ENCODE measurements around the gene LPA.
"Not testable (repeated sequence)": the region's sequence is repeated elsewhere in the genome, so short reads cannot be mapped to it uniquely, and the experiment has no call there.

DNA sequence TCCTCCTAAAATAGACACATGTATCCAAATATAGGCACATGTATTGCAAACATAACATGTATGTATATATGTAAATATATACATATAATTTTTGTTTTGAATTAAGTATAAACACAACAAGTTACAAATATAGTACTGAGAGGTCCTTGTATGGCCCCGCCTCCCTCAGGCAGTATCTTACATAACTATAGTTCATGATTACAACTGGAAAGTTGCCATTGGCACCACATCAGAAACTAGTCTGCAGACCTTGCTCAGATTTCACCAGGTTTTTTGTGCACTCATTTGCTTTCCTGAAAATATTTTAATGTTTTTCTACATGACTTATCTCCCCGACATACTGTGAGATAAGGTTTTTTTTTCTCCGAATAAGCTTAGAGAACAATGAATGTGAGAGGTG, 32.8 kb upstream of the LPA start:
- TF ChIP-seq CTCF (IDR thresholded peaks at IDR 0.05; ENCODE audit: insufficient read depth, low read length) = not testable (repeated sequence)
- TF ChIP-seq, protein P1, sequence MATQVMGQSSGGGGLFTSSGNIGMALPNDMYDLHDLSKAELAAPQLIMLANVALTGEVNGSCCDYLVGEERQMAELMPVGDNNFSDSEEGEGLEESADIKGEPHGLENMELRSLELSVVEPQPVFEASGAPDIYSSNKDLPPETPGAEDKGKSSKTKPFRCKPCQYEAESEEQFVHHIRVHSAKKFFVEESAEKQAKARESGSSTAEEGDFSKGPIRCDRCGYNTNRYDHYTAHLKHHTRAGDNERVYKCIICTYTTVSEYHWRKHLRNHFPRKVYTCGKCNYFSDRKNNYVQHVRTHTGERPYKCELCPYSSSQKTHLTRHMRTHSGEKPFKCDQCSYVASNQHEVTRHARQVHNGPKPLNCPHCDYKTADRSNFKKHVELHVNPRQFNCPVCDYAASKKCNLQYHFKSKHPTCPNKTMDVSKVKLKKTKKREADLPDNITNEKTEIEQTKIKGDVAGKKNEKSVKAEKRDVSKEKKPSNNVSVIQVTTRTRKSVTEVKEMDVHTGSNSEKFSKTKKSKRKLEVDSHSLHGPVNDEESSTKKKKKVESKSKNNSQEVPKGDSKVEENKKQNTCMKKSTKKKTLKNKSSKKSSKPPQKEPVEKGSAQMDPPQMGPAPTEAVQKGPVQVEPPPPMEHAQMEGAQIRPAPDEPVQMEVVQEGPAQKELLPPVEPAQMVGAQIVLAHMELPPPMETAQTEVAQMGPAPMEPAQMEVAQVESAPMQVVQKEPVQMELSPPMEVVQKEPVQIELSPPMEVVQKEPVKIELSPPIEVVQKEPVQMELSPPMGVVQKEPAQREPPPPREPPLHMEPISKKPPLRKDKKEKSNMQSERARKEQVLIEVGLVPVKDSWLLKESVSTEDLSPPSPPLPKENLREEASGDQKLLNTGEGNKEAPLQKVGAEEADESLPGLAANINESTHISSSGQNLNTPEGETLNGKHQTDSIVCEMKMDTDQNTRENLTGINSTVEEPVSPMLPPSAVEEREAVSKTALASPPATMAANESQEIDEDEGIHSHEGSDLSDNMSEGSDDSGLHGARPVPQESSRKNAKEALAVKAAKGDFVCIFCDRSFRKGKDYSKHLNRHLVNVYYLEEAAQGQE (IDR thresholded peaks at IDR 0.05; ENCODE audit: insufficient replicate concordance, low read depth) = not testable (repeated sequence)
